K562 treated with DMSO at 1 percent for 12 hours (cell line): Measurements from ENCODE around the gene GRWD1. TPM values are rescaled to one million over a fixed set of nuclear protein-coding genes. Genes with fewer than 3 reads are reported as not detected.

Experiments
- total RNA-seq: library from RNA; unstranded; fragments of 300-600 nt; gene quantifications from 2 replicates; pipeline ENCODE4 v1.2.3, GENCODE V29; 2022; ENCODE audit not compliant: insufficient read depth

Gene GRWD1
- 12.5 and 27.2 TPM in 2 replicates for total RNA-seq

DNA sequence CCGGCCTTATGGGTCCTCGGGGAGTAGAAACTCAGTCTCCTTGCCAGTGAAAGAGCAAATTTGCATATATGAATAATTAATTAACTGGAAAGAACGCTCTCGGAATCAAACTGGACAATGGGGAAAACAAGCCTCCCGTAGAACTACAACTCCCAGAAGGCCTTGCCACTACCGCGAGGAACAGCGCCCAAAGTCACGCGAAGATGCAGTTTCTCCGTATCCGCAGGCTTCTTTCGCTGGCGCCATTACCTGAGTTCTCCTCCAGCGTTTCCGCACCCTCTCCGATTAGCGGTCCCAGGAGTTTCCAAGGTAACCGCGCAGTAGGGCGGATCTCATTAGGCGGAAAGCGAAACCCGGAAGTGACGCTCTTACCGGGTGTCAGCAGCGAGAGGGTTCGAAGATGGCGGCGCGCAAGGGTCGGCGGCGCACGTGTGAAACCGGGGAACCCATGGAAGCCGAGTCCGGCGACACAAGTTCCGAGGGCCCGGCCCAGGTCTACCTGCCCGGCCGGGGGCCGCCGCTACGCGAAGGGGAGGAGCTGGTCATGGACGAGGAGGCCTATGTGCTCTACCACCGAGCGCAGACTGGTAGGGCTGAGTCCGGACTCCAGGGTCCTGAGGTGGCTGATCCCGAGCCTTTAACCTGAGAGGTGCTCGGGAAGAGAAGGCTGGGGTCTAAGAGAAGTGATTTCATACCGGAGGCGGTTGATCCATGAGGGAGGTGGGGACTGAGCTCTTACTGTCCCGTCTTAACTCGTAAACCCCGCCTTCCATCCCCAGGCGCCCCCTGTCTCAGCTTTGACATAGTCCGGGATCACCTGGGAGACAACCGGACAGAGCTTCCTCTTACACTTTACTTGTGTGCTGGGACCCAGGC, at the start of gene GRWD1:
Gene GRWD1 (plus strand): TSS at position 378 of the 876 bp plus-strand sequence. CDS start 23 bp downstream, at position 401.

GRCh38 chr19:48455171-48455907, 9.6 kb downstream of the GRWD1 start, which contains the start of gene KCNJ14:
Gene KCNJ14 (plus strand): TSS chr19:48455574. CDS start chr19:48461725, 6,151 bp downstream.

DNA sequence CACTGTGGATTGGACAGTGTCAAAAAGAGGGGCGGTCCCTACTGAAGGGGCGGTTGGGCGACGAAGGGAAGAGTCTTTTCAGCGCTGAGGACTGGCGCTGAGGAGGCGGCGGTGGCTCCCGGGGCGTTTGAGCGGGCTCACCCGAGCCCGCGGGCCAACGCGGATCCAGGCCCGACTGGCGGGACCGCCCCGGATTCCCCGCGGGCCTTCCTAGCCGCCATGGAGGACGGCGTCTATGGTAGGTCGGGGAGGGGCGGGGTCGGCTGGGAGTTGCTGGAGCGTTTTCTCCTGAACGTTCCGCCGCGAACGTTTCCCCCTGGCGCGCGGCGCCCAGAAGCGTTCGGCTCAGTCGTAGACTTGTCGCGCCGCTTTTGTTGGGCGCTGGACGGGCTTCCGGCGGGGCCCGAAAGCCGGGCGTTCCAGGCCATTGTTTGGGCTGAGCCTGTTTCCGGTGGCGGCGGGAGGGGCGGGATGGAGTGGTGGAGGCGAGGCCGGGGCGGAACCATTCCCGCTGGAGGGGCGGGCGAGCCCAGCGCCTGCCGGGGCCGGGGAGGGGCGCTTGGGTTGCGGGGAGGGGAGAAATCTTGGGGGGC, 23.6 kb downstream of the GRWD1 start, which contains the start of gene CYTH2:
Gene CYTH2 (plus strand): TSS at position 81 of the 593 bp plus-strand sequence. CDS start 139 bp downstream, at position 220.

Other genes starting within 250 kb of the GRWD1 start
- 6.3 and 26.6 TPM in 2 replicates for gene CARD8, start 190.1 kb upstream of the GRWD1 start, total RNA-seq
- gene ZNF114, start 175.9 kb upstream of the GRWD1 start, total RNA-seq = not detected in 2 replicates
- gene EMP3, start 120.4 kb upstream of the GRWD1 start, total RNA-seq = 200 and 238 TPM in 2 replicates
- 2.6 and 7.7 TPM in 2 replicates for gene TMEM143, start 82.0 kb upstream of the GRWD1 start, total RNA-seq
- gene SYNGR4, start 81.6 kb upstream of the GRWD1 start, total RNA-seq = 1.1 TPM in 1 of 2 replicates, not detected in the other
- gene KDELR1, start 54.4 kb upstream of the GRWD1 start, total RNA-seq = 162 and 237 TPM in 2 replicates
- gene GRIN2D, start 52.3 kb upstream of the GRWD1 start, total RNA-seq = 11.8 and 27.2 TPM in 2 replicates
- 2.3 and 2.4 TPM in 2 replicates for gene KCNJ14, start 9.6 kb downstream of the GRWD1 start, total RNA-seq
- 56.5 and 72.5 TPM in 2 replicates for gene CYTH2, start 23.4 kb downstream of the GRWD1 start, total RNA-seq
- gene LMTK3, start 65.9 kb downstream of the GRWD1 start, total RNA-seq = 8.5 and 9.9 TPM in 2 replicates
- 1.0 and 2.0 TPM in 2 replicates for gene SULT2B1, start 106.2 kb downstream of the GRWD1 start, total RNA-seq
- gene SPACA4, start 160.8 kb downstream of the GRWD1 start, total RNA-seq = not detected in 2 replicates
- gene FAM83E, start 169.1 kb downstream of the GRWD1 start, total RNA-seq = 1.2 TPM in 1 of 2 replicates, not detected in the other
- 5,080 and 6,810 TPM in 2 replicates for gene RPL18, start 173.2 kb downstream of the GRWD1 start, total RNA-seq
- 7.6 and 8.2 TPM in 2 replicates for gene SPHK2, start 173.5 kb downstream of the GRWD1 start, total RNA-seq
- 17.4 and 19.1 TPM in 2 replicates for gene DBP, start 191.4 kb downstream of the GRWD1 start, total RNA-seq
- gene CA11, start 200.2 kb downstream of the GRWD1 start, total RNA-seq = 14.8 and 24.9 TPM in 2 replicates
- 0.96 and 0.98 TPM in 2 replicates for gene NTN5, start 227.0 kb downstream of the GRWD1 start, total RNA-seq
- gene FUT2, start 250.0 kb downstream of the GRWD1 start, total RNA-seq = 0.23 TPM in 1 of 2 replicates, not detected in the other